IPS-18c (cell line): Measurements from ENCODE around the gene RYR3.

Experiments
- H3K4me3 ChIP-seq: 2 replicates; pipeline ENCODE4 v1.7.0; 2013; ENCODE audit warnings: low read depth, mild to moderate bottlenecking, low read length, moderate library complexity; ENCODE audit not compliant: insufficient read depth
- H3K9me3 ChIP-seq: one replicate; pipeline ENCODE4 v1.6.1; 2013; ENCODE audit warnings: mild to moderate bottlenecking, low read length, moderate library complexity; ENCODE audit not compliant: control insufficient read depth, insufficient read depth

RYR3 gene

DNA sequence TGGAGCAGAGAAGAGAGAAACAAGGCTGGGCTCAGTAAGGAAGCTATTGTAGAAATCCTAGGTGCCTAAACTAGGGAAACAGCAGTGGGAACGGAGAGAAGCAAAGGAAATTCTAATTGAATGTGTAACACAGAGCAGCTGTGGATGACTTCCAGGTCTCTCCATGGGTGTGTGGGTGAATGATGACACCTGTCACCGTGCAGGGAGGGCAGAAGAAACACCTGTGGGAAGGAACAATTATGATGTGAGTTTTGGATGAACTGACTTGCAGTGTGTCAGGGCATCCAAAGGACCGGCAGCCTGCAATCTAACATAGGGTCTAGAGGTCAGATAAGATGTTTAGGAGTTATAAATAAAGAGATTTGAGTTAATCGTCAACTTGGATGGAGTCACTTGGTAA lies 144.2 kb downstream of the RYR3 start:
- Histone ChIP-seq H3K4me3 (no peak overlapping the region), H3K9me3 (no peaks in the 10 kb centered on the region)

DNA sequence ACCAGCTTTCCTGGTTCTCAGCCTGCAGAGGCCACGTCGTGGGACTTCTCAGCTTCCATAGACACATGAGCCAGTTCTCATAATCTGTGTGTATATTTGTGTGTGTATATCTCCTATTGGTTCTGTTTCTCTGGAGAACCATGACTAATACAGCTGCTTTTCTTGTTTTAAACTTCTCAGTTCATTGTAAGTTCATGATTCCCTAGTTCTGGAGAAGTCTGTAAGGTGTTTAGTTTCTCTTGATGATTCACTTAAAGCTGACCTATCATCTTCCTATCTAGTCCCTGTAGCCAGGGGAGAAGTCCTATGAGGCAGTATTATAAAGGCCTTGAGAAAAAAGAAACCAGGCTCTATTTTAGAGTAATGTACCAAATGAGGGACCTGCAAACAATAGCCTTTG lies 147.7 kb downstream of the RYR3 start:
- Histone ChIP-seq H3K9me3 (no peaks in the 10 kb centered on the region), H3K4me3 (no peak overlapping the region)

DNA sequence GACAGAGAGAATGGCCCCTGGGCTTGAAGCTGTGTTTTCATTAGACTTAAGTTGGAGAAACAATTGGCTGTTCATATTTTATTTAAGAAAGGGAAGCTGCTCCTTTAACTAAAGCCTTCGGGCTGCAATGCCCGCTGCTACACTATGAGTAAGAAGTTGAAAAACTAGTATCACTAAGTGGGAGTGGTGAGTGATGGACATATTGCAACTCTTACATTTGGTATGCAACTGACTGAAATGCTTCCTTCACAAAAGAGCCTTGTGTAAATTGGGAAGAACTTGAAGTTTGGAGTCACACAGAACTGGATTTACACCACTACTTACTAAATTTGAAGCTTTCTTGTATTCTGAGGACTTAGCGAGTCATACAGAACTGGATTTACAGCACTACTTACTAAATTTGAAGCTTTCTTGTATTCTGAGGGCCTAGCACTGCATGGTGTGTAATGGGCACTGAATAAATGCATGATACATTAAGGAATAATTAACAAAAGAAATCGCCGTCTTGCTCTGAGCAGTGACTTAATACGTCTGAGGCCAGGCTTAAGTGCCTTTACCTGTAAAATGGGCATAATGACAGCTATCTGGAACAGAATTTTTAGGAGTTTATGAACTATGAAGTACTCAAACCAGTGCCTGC lies 149.5 kb downstream of the RYR3 start:
- no peaks in the 10 kb centered on the region for H3K9me3 ChIP-seq
- no peak overlapping the region for H3K4me3 ChIP-seq

DNA sequence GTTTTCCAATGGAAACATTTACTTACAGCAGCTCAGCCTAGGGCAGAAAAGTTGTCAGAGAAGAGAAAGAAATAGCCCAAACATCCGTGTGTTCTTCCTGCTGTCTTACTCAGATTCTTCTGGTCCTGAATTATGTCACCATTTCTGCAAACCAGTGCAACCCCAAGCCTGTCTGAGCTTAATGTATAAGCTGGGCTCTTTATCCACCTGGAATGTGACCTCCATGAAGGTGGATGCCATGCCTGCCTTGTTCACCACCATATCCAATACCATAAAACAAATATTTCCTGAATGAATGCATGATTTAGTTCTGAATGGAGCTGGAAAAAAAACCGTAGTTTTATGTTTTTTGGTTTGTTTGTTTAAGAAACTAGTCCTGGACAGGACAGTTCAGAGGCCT lies 150.9 kb downstream of the RYR3 start:
- Histone ChIP-seq H3K4me3 (no peak overlapping the region), H3K9me3 (no peaks in the 10 kb centered on the region)

DNA sequence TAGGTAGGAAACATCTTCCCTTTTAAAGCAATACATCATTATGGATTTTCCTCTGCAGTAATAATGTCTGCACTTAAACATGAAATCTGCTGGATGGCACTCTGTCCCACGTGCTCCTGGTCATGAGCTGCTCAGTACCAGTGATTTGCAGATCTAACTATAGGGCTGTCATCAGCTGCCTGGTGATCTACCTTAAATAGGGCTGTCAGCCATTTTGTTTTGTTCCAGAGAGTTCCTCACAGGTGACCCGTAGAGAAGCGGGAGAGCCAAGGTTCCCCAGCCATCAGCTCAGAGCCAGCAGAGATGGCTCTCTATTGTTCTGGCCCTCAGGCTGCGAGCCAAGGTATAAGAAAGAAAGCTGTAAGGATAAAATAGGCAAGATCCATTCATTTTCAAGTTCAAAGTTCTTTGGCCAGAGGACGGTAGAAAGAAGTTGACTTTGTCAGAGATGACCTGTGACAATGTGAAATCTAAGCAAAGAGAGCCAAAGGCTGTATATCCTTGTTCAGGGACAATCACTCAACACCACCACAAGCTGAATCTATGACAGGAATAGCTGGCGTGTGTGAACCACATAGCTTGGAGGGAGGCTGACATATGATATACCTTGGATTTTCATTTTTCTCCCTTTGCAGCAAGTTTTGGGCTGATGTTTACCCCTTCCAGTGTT lies 156.5 kb downstream of the RYR3 start:
- H3K4me3 ChIP-seq: no peak overlapping the region
- no peaks in the 10 kb centered on the region for H3K9me3 ChIP-seq

DNA sequence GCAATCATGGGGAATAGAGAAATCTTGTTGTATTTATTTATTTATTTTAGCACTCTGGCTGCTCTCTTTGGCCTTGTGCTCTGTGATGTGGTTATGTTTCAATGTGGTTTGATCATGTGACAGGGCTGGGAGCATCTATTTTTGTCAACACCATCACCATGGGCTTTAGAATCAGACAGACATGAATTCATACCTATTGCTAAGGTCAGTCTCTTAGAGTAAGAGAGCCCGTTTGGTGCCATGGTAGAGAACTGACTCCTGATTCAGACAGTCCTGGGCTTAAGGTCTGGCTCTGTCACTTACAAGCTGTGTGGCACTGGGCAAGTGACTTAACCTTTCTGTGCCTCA lies 157.0 kb downstream of the RYR3 start:
- Histone ChIP-seq H3K4me3 (no peak overlapping the region), H3K9me3 (no peaks in the 10 kb centered on the region)

DNA sequence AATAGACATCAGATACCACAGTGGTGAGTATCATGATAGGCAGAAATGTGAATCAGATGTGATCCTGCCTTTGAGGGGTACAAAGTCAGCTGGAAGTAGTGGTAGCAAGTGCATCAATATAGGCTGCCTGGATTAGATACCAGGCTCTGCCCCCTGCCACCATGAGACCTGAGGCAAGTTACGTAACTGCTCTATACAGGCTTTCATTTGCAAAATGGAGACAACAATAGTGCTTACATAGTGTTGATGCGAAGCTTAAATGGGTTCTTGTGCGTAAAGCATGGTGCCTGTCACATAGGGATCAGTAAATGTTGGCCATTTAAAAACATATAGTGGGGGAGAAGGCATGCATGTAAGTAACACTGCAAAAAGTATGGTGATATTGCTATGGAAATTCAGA lies 158.0 kb downstream of the RYR3 start:
- Histone ChIP-seq H3K4me3 (no peak overlapping the region), H3K9me3 (no peaks in the 10 kb centered on the region)

DNA sequence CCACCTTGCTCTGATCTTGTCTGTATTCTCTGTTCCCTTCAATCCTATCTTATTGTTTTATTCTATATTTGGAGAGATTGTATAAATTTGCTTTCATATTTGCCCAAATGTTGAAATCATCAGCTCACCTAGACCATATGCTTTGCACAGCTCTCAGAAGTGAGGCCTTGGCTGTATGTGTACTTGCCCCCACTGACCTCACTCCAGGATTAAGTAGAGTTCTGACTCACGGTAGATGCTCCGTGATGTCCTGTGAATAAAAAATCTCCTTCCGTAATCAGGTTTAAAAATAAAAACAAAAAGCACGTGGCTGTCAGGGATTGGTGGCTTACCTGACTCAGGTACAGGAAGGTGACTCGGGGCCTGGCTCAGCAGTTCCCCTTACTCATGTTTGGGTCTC lies 162.2 kb downstream of the RYR3 start:
- Histone ChIP-seq H3K9me3 (no peaks in the 10 kb centered on the region), H3K4me3 (no peak overlapping the region)

DNA sequence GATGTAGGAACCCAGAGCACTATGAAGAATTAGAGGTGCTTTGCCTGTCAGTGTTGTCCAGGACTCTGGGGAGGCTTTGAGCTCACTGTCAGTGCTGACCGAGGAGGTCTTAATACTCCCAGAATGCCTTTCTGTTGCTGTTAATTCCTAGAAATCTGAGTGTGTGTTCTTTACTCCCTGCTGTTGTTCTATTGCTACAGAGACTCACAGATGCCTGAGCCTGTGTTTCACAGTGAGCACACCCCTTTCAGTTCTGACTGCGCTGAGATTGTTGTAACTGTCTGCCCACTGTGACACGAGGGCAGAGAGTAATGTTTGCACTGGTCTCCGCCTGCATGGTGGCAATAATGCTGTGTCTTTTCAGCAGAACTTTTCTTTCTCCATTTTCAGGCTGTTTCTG lies 162.9 kb downstream of the RYR3 start:
- H3K9me3 ChIP-seq: no peaks in the 10 kb centered on the region
- no peak overlapping the region for H3K4me3 ChIP-seq

DNA sequence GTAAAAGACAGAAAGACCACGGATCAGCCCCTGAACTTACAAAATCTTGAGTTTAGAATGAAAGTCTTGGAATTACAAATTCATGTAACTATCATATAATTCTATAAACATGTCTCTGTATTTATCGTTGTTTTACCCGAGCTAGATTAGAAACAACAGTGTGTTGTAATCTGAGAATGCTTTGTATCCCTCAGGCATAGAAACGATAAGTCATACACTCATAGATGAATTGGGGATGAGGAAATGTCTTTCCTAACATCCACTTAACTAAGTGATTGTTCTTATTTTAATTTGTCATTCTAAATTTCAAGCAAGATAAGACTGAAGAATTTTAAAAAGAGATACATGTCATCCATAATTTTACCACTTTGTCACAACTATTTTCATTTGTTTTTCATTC lies 165.3 kb downstream of the RYR3 start:
- no peaks in the 10 kb centered on the region for H3K9me3 ChIP-seq
- H3K4me3 ChIP-seq: no peak overlapping the region

DNA sequence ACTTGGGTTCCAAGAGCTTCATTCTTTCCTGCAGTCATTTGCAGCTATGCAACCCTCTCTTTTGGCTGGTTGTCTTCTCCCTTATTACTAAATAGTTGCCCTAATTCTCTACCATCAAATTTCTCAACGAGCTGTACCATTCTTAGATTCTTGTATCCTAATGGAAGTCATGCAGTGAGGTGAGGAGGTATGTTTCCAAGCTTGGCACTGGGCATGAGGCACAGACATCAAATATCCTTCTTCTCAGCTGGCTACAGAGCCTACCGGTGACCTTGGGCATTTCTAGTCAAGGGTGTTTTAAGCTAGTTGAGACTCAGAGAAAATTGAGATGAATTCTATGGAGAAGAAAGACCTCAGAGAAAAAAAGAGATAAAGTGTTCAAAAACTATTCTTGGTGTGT lies 166.1 kb downstream of the RYR3 start:
- H3K9me3 ChIP-seq: no peaks in the 10 kb centered on the region
- no peak overlapping the region for H3K4me3 ChIP-seq

DNA sequence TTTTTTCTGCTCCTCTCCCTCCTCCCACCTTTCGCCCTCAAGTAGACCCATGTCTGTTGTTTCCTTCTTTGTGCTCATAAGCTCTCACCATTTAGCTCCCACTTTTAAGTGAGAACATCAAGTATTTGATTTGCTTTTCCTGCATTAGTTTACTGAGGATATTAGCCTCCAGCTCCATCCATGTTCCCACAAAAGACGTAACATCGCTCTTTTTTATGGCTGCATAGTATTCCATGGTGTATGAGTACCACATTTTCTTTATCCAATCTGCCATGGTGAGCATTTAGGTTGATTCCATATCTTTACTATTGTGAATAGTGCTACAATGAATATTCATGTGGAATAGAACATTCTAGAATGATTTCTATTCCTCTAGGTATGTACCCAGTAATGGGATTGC lies 178.6 kb downstream of the RYR3 start:
- no peaks in the 10 kb centered on the region for H3K9me3 ChIP-seq

DNA sequence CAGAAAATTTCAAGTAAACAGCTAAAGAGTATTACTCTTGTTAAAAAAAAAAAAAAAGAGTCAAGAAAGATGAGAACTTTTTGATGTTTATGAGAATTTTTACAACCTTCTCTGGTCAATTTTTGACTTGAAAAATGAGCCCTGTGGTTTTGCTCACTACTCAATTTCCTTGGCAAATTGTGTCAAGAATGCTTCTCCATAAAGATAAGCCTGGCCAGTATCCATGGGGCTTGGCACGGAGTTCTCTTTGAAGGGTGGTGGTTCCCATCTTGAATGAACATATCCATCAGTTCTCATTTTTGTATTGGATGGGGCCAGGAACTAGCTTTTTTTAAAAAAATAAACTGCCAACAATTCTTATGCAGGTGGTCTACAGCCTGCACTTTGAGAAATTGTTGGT lies 179.9 kb downstream of the RYR3 start:
- no peak overlapping the region for H3K4me3 ChIP-seq
- no peaks in the 10 kb centered on the region for H3K9me3 ChIP-seq

More for the DNA sequence above, 178.6 kb downstream of the RYR3 start:
- H3K4me3 ChIP-seq: no peak overlapping the region

DNA sequence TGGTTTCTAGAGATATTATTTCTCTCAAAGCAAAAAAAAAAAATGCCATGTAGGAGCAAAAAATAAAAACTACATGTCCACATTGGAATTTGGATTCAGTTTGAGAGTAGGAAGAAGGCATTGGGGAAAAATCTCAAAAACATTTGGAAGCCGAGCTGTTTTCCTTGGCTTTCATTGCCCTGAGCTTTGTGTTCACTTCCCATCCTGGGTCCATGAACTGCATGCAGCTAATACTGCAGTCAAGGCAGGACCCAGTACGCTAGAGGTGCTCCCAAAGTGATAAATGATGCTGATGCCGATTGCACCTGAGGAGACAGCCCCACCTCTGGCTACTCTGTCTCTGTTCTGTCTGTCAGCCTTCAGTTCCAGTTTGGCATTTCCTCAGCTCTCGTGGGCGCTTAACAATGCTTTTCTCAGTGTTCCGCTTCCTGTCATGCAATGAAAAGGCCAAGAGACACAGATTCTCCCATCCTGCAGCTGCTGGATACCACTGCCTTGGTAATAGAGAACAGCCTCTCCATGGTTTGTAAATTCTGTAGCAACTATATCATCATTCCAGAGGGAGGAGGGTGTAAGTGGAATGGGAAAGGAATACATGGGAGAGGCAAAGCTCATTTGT lies 181.8 kb downstream of the RYR3 start:
- H3K4me3 ChIP-seq: no peak overlapping the region
- H3K9me3 ChIP-seq: no peaks in the 10 kb centered on the region

DNA sequence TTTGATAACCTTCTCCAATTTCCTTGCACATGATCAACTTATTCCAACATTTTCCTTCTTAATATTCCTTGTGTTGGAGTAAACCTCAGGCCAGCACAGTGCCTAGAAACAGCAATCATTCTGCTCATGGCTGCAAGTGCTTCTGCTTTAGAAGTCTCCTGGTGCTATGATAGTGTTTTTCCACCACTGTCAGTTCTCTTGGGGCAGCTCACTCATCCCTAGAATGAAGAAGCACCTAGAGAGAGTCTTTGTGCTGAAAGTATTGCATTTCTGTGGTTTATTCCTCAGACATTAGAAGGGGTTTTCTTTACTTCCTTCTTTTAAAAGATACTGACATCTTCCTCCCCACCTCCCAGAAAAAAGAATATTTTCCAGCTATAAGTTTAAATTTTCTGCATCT lies 183.5 kb downstream of the RYR3 start:
- no peaks in the 10 kb centered on the region for H3K9me3 ChIP-seq
- H3K4me3 ChIP-seq: no peak overlapping the region

DNA sequence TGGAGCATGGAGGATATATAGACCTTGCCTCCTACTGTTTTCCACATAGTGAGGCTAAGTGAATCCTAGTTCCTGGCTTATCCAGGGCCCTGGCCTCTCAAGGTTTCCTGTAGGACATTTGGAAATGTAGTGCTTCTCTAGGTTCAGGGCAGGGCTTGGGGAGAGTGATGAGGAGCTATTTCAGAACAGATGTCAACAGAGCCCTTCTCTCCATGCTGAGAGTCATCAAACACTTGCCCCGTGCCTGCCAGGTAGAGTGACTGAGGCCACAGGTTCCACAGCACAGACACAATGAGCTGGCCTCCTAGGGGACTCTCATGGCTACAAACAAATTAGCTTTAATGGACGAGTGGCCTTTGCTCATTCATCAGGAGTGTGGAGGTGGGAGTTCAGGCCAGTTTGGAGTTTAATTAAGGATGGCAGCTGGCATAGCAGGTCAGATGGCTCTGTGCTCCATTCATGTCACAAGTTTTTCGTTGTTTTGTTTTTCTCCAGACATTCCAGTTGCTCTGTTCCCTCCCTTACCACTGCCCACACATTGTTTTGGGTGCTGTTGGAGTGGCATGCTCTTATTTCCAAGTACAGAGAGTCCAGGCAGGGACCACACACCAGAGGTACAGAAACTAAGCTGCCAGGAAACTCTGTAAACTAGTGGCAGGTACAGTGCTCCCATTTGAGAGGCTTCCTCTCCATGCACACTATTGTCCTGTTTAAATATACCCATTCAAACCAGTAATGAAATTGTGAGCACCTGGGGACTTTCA lies 189.8 kb downstream of the RYR3 start:
- no peak overlapping the region for H3K4me3 ChIP-seq
- no peaks in the 10 kb centered on the region for H3K9me3 ChIP-seq

DNA sequence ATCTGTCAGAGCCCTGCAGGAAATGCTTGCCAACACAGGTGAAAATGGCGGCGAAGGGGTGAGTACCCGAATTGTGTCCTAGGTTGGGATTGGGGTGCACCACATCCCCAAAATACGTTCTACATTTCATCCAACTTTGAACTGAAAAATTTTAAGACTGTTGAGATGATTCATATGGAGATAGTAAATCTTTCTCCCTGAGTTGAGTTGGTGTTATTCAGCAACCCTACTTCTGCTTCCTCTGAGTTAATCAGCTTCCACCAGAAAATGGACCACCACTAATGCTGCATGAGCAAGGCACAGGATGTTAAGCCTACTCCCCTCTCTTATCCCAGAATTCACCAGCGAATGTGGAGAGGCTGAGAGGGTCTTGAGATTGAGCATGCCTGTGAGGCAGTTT lies 192.9 kb downstream of the RYR3 start:
- Histone ChIP-seq H3K9me3 (no peaks in the 10 kb centered on the region), H3K4me3 (no peak overlapping the region)

DNA sequence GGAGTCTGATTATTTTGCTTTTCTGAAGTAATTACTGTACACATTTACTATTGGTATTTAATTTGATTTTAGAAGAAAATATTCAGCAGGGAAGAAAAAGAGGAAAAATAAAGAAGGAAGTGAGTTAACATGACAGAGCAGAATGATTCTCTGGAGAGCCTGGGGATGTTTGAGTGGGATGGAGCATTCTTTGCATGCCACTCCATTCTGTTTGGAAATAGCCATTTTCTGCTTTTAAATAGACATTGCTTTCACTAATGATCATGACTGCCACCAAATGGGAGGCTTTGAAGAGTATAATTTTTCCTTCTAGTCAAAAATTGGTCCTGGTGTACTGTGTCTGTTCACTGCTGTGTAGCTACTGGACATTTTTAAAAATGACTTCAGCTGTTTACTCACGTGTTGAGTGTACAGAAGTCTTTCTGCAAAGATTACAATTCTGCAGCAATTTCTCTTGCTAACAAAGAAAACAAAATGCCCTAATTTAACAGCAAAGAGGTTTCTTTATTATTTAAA lies 196.1 kb downstream of the RYR3 start:
- no peaks in the 10 kb centered on the region for H3K9me3 ChIP-seq
- H3K4me3 ChIP-seq: no peak overlapping the region
